A549 (cell line): Measurements from ENCODE around the gene HMX1. TPM values are rescaled to one million over a fixed set of nuclear protein-coding genes. Genes with fewer than 3 reads are reported as not detected.

Source experiments
- ATAC-seq, 2 experiments: fragments of 200-7000 bp in 1 of 2; fragments of >200 bp in 1 of 2; cut with Nextera tagmentation in 1 of 2; cut with Tn5 transposase in 1 of 2; 3 replicates each; pipeline versions ENCODE4 v1.8.0 to v1.9.1; 2018 to 2020; ENCODE audit warnings: mild to moderate bottlenecking in 1 of 2, moderate library complexity in 1 of 2
- CTCF ChIA-PET: fragments of 300-600 bp; sonication (Branson Sonifier 250); formaldehyde crosslinking; extraction: SDS; loops from one replicate; lab custom pipeline; 2021; ENCODE audit warnings: antibody characterized with exemption, inconsistent platforms; lab: Yijun Ruan, JAX
- POLR2A ChIA-PET: fragments of 350-600 bp; formaldehyde crosslinking; extraction: SDS; loops from one replicate; lab custom pipeline; 2021; ENCODE audit warnings: antibody characterized with exemption, inconsistent platforms; lab: Yijun Ruan, JAX
- DNase-seq, 2 experiments: peaks; one replicate each; pipeline versions ENCODE4 v3.0.0 to v3.0.0-alpha.2; 2011 to 2016; ENCODE audit warnings: low read depth in 1 of 2, low spot score in 1 of 2
- FAIRE-seq: peaks from 2 replicates; lab custom pipeline; 2011; peaks lifted over from hg19 to GRCh38; lab: Jason Lieb, UNC
- H3K27ac ChIP-seq, 2 experiments: fragments of >200 bp; sonication (Bioruptor Twin); formaldehyde crosslinking; 3 replicates each; pipeline ENCODE4 v1.5.1; 2016 to 2017
- H3K4me1 ChIP-seq: fragments of >200 bp; sonication (Bioruptor Twin); formaldehyde crosslinking; 3 replicates; pipeline ENCODE4 v1.6.1; 2016
- H3K4me2 ChIP-seq: fragments of >200 bp; sonication (Bioruptor Twin); formaldehyde crosslinking; 3 replicates; pipeline ENCODE4 v1.6.1; 2016
- H3K4me3 ChIP-seq: fragments of >200 bp; sonication (Bioruptor Twin); formaldehyde crosslinking; 3 replicates; pipeline ENCODE4 v1.5.1; 2016
- H3K9me3 ChIP-seq: fragments of >200 bp; sonication (Bioruptor Twin); formaldehyde crosslinking; 3 replicates; pipeline ENCODE4 v1.6.1; 2016
- BHLHE40 ChIP-seq: IDR thresholded peaks from 2 replicates; pipeline ENCODE4 v1.6.1; 2012; ENCODE audit warnings: low read depth, low read length, inconsistent platforms
- FOSB ChIP-seq: fragments of 250-450 bp; sonication (Bioruptor Pico); IDR thresholded peaks from 2 replicates; pipeline ENCODE4 v1.5.0; 2020; ENCODE audit warnings: mild to moderate bottlenecking, moderate library complexity
- FOXS1 ChIP-seq: fragments of 250-450 bp; sonication (Bioruptor Pico); IDR thresholded peaks from 2 replicates; pipeline ENCODE4 v1.5.0; 2020; ENCODE audit warnings: mild to moderate bottlenecking, moderate library complexity
- HDAC2 ChIP-seq: fragments of 200-600 bp; sonication (generic); IDR thresholded peaks from 2 replicates; pipeline ENCODE4 v1.6.1; 2016
- HOXB13 ChIP-seq: fragments of 250-450 bp; sonication (Bioruptor Pico); IDR thresholded peaks from 2 replicates; pipeline ENCODE4 v1.5.0; 2020; ENCODE audit warnings: low read depth, mild to moderate bottlenecking, moderate library complexity
- NR3C1 ChIP-seq: fragments of >200 bp; sonication (Bioruptor Twin); formaldehyde crosslinking; IDR thresholded peaks from 3 replicates; pipeline ENCODE4 v1.6.1; 2017
- PHF8 ChIP-seq: fragments of 200-600 bp; sonication (generic); IDR thresholded peaks from 2 replicates; pipeline ENCODE4 v1.6.1; 2016; ENCODE audit warnings: low read depth, mild to moderate bottlenecking, antibody characterized with exemption, moderate library complexity, borderline replicate concordance
- RFX5 ChIP-seq: fragments of 450-650 bp; IDR thresholded peaks from 2 replicates; pipeline ENCODE4 v1.7.1; 2014; ENCODE audit warnings: antibody characterized with exemption, mild to moderate bottlenecking, moderate library complexity
- SMC3 ChIP-seq: fragments of >200 bp; sonication (Bioruptor Twin); formaldehyde crosslinking; IDR thresholded peaks from 3 replicates; pipeline ENCODE4 v1.6.1; 2018; ENCODE audit warnings: inconsistent platforms
- ZNF302 ChIP-seq: fragments of 250-450 bp; sonication (Bioruptor Pico); IDR thresholded peaks from 2 replicates; pipeline ENCODE4 v1.9.0; 2021; ENCODE audit warnings: inconsistent platforms, mild to moderate bottlenecking, moderate library complexity
- WGBS: methylation state at CpG from one replicate; pipeline ENCODE4 v1.1.6; 2017; ENCODE audit errors: missing lambda C conversion rate; 5-methylcytosine and 5-hydroxymethylcytosine counted together
- polyA plus RNA-seq, 4 experiments: library from polyadenylated mRNA; depleted of rRNA in 3 of 4; stranded (reverse); fragments of >200 nt; fragmentation: RNase III in 1 of 4; extraction: RNeasy Plus Mini Kit Qiagen cat#74134 plus additional on column Dnase treatment in 1 of 4; gene quantifications; 2 replicates in 3 of 4; 3 replicates in 1 of 4; pipeline ENCODE4 v1.2.3, GENCODE V29; 2011 to 2017
- TF ChIP-seq, protein P1 (sequence below): fragments of >200 bp; sonication (Bioruptor Twin); formaldehyde crosslinking; IDR thresholded peaks from 3 replicates; pipeline ENCODE4 v1.6.1; 2016
- TF ChIP-seq, protein P2 (sequence below): fragments of 250-450 bp; sonication (Bioruptor Pico); IDR thresholded peaks from 2 replicates; pipeline ENCODE4 v1.5.0; 2020; ENCODE audit warnings: low read depth, mild to moderate bottlenecking, moderate library complexity
- TF ChIP-seq, protein P3 (sequence below): fragments of 150-350 bp; IDR thresholded peaks from 2 replicates; pipeline ENCODE4 v1.6.1; 2014; ENCODE audit warnings: low read depth, mild to moderate bottlenecking, low read length
- TF ChIP-seq, protein P4 (sequence below): IDR thresholded peaks from 2 replicates; pipeline ENCODE4 v1.6.1; 2012
- TF ChIP-seq, protein P5 (sequence below): fragments of 450-650 bp; IDR thresholded peaks from 2 replicates; pipeline ENCODE4 v1.6.1; 2014; ENCODE audit warnings: antibody characterized with exemption
- TF ChIP-seq, protein P6 (sequence below): IDR thresholded peaks from 2 replicates; pipeline ENCODE4 v1.6.1; 2012; ENCODE audit warnings: low read depth, borderline replicate concordance
- TF ChIP-seq, protein P7 (sequence below): IDR thresholded peaks from 2 replicates; pipeline ENCODE4 v1.6.1; 2012

Gene HMX1
- polyA plus RNA-seq, 2 of the 4 experiments (the other 2 are of a cell fraction), result 0.06 TPM; not detected in 1

DNA sequence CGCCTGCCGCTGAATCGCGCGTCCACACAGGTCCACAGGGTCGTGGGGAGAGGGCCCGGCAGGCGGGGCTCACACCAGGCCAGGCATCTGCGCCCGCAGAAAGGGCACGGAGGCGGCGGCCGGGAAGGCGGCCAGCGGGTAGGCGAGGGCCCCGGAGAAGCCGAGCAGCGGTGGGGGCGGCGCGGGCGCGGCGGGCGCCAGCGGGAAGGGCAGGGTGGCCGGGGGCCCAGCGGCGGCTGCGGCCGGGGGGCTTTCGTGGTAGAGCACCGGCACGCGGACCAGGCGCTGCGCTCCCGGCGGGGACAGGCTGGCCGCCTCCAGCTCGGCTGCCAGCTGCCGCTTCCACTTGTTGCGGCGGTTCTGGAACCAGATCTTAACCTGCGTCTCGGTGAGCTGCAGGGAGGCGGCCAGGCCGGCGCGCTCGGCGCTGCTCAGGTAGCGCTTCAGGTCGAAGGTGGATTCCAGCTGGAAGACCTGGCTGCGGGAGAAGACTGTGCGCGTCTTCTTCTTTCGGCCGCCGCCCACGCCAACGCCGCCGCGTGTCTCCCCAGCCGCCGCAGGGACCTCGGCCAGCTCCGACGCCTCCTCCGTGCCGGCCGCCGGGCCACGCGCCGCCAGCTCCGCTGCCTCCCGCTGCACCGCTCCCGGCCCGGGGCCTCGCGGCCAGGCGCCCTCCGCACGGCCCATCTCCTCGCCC, 3.9 kb downstream of the HMX1 start:
- TF ChIP-seq, protein P1, sequence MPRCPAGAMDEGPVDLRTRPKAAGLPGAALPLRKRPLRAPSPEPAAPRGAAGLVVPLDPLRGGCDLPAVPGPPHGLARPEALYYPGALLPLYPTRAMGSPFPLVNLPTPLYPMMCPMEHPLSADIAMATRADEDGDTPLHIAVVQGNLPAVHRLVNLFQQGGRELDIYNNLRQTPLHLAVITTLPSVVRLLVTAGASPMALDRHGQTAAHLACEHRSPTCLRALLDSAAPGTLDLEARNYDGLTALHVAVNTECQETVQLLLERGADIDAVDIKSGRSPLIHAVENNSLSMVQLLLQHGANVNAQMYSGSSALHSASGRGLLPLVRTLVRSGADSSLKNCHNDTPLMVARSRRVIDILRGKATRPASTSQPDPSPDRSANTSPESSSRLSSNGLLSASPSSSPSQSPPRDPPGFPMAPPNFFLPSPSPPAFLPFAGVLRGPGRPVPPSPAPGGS, result no peak
- TF ChIP-seq NR3C1 (no peak), PHF8 (no peak), FOSB (CRISPR knock-in tag) (no peak), ZNF302 (CRISPR knock-in tag) (no peak), SMC3 (no peak), HDAC2 (no peak), FOXS1 (CRISPR knock-in tag) (no peak), BHLHE40 (no peak), RFX5 (no peak)
- TF ChIP-seq, protein P2, sequence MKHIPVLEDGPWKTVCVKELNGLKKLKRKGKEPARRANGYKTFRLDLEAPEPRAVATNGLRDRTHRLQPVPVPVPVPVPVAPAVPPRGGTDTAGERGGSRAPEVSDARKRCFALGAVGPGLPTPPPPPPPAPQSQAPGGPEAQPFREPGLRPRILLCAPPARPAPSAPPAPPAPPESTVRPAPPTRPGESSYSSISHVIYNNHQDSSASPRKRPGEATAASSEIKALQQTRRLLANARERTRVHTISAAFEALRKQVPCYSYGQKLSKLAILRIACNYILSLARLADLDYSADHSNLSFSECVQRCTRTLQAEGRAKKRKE (CRISPR knock-in tag), result no peak
- TF ChIP-seq, protein P3, sequence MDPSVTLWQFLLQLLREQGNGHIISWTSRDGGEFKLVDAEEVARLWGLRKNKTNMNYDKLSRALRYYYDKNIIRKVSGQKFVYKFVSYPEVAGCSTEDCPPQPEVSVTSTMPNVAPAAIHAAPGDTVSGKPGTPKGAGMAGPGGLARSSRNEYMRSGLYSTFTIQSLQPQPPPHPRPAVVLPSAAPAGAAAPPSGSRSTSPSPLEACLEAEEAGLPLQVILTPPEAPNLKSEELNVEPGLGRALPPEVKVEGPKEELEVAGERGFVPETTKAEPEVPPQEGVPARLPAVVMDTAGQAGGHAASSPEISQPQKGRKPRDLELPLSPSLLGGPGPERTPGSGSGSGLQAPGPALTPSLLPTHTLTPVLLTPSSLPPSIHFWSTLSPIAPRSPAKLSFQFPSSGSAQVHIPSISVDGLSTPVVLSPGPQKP, result no peak
- TF ChIP-seq, protein P4, sequence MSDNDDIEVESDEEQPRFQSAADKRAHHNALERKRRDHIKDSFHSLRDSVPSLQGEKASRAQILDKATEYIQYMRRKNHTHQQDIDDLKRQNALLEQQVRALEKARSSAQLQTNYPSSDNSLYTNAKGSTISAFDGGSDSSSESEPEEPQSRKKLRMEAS, result no peak
- TF ChIP-seq, protein P5, sequence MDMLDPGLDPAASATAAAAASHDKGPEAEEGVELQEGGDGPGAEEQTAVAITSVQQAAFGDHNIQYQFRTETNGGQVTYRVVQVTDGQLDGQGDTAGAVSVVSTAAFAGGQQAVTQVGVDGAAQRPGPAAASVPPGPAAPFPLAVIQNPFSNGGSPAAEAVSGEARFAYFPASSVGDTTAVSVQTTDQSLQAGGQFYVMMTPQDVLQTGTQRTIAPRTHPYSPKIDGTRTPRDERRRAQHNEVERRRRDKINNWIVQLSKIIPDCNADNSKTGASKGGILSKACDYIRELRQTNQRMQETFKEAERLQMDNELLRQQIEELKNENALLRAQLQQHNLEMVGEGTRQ, result no peak
- TF ChIP-seq, protein P6, sequence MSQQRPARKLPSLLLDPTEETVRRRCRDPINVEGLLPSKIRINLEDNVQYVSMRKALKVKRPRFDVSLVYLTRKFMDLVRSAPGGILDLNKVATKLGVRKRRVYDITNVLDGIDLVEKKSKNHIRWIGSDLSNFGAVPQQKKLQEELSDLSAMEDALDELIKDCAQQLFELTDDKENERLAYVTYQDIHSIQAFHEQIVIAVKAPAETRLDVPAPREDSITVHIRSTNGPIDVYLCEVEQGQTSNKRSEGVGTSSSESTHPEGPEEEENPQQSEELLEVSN, result no peak
- TF ChIP-seq, protein P7, sequence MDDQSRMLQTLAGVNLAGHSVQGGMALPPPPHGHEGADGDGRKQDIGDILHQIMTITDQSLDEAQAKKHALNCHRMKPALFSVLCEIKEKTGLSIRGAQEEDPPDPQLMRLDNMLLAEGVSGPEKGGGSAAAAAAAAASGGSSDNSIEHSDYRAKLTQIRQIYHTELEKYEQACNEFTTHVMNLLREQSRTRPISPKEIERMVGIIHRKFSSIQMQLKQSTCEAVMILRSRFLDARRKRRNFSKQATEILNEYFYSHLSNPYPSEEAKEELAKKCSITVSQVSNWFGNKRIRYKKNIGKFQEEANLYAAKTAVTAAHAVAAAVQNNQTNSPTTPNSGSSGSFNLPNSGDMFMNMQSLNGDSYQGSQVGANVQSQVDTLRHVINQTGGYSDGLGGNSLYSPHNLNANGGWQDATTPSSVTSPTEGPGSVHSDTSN, result no peak
- TF ChIP-seq, all 56 proteins: peak for 0
- no peak overlapping the region for H3K27ac ChIP-seq
- ATAC-seq (no peak), FAIRE-seq (no peak), DNase-seq (no peak)
- no peak overlapping the region for H3K4me3 ChIP-seq
- POLR2A ChIA-PET, result no interaction called here
- WGBS, result no CpG with 5 or more reads among the region's 90 CpGs
- H3K9me3 ChIP-seq, result no peaks in the 10 kb centered on the region
- H3K4me1 ChIP-seq, result 0 out of 3 replicates have a peak, but pooled peaks cover 3% of the 10 kb centered on the region
- CTCF ChIA-PET, result no interaction called here
- no peak overlapping the region for H3K4me2 ChIP-seq

DNA sequence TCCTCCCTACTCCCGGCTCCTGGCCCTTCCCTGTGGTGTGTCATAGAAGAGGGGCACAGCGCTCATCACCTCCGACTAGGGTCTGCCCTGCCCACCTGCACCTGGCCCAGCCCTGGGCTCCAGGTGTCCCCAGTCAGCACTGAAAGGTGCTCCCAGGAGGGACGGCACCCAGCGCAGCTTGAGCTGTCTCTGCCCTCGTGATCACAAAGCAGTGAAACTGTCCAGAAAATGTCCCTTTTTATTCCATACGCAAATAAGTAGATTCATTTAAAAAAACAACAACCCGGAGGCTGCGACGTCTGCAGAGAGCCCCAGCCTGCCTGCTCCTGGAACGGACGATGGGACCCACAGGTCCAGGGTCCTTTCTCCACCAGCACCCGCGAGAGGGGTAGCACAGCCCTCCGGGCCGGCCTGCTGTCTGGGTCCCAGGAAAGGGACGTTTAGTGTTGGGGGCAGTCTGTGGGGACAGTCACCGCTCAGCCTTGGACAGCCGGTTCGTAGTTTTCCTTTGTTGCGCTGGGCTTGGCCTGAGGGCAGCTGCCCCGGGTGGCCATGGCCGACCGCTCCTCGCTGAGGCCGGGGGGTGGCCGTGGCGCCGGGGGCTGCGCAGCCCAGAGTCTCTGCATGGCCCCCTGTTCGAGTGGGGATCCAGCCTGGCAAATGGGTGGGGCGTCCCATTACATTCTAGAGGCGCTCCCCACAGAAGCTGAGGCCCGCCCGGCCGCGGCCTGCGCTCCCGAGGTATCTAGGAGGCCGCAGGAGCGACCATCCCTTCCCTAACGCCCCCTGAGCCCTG, 4.6 kb downstream of the HMX1 start:
- POLR2A ChIA-PET, result no interaction called here
- TF ChIP-seq HOXB13, result no peak
- TF ChIP-seq, all 56 proteins: peak for 0
- FAIRE-seq, result no peak
- H3K4me2 ChIP-seq, result no peak overlapping the region
- no peak for DNase-seq
- no peak for ATAC-seq
- H3K27ac ChIP-seq, result no peak overlapping the region
- CTCF ChIA-PET, result no interaction called here
- 18% methylated on average over 12 of the region's 42 CpGs for WGBS
- H3K4me3 ChIP-seq, result no peak overlapping the region
- H3K4me1 ChIP-seq, result 0 out of 3 replicates have a peak, but pooled peaks cover 3% of the 10 kb centered on the region
- no peaks in the 10 kb centered on the region for H3K9me3 ChIP-seq
